Measurements from ENCODE around the gene MYO7A.

The MYO7A gene

GRCh38 chr11:77129069-77129841, 1.2 kb downstream of the MYO7A start:
- no peak for DNase-seq

DNA sequence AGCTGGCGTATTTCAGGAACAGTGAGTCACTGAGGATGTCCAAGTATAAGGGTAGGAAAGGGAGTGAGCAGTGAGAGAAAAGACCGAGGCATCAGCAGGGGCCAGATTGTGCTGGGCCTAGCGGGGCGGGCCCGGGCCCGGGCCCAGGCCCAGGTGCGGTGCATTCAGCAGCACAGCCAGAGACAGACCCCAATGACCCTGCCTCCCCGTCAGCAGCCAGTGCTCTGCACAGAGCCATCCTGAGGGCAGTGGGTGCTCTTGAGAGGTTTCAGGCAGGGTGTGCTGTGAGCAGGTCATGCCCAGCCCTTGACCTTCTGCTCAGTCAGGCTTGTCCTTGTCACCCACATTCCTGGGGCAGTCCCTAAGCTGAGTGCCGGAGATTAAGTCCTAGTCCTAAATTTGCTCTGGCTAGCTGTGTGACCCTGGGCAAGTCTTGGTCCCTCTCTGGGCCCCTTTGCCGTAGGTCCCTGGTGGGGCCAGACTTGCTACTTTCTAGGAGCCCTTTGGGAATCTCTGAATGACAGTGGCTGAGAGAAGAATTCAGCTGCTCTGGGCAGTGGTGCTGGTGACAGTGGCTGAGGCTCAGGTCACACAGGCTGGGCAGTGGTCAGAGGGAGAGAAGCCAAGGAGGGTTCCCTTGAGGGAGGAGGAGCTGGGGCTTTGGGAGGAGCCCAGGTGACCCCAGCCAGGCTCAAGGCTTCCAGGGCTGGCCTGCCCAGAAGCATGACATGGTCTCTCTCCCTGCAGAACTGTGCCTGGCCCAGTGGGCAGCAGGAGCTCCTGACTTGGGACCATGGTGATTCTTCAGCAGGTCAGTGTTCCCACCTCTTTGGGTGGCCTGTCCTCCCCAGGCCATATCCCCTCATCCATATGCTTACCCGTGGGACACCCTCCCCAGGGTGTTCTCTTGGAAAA, 2.1 kb downstream of the MYO7A start:
- DNase-seq: no peak

DNA sequence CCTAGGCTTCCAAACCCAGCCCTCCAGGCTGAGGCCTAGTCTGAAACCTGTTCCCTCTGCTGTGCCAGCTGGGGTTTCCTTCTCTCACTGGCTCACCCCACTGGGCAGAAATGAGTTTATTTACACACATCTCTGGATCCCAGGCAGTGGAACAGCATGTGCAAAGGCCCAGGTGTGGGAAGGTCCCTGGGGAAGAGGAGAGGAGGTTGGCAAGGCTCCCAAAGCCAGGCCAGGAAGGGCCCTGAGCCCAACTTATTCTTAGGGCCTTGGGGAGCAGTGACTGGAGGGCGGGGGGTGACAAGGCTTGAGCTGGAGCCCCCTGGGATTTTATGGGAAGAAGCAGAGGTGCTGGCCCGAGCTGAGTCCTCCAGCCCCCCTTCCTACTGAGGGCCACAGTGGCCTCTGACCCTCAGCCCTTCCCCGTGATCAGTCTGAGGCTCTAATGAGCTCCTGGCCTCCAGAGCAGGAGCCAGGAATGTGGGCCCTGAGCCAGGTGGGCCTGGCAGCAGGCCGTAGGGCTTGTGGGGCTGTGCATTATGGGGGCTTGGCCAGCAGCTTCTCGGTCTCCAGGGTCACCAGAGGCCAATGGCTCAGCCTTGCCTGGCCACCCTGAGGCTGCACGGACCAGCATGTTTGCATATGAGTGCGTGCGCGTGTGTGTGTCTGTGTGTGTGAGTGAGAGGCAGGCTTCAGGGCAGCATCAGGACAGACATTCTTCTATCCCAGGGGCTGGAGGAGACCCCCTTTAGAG, 2.9 kb downstream of the MYO7A start:
- DNase-seq: no peak

DNA sequence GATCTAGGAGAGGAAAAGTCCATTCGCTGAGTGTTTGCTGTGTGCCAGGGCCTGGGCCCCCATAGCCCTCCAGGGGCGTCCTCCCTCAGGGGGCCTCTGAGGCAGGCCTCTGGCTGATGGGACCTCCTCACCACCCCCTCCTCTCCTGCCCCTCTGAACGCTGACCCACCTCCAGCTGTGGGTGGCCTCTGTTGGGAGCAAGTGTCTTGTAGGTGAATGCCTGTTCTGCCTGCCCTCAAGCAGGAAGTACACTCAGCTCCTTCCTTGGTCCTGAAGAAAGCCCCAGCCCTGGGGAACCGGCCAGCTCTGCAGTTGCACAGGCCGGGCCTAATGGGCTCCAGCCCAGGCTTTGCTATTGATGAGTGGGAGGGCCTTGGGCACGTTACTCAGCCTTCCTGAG, 3.5 kb downstream of the MYO7A start:
- DNase-seq: no peak

GRCh38 chr11:77135069-77135468, 7.0 kb downstream of the MYO7A start:
- no peak for DNase-seq

- DNase-seq: no peak
Measured at GRCh38 chr11:77136074-77136473, 8.0 kb downstream of the MYO7A start.

DNA sequence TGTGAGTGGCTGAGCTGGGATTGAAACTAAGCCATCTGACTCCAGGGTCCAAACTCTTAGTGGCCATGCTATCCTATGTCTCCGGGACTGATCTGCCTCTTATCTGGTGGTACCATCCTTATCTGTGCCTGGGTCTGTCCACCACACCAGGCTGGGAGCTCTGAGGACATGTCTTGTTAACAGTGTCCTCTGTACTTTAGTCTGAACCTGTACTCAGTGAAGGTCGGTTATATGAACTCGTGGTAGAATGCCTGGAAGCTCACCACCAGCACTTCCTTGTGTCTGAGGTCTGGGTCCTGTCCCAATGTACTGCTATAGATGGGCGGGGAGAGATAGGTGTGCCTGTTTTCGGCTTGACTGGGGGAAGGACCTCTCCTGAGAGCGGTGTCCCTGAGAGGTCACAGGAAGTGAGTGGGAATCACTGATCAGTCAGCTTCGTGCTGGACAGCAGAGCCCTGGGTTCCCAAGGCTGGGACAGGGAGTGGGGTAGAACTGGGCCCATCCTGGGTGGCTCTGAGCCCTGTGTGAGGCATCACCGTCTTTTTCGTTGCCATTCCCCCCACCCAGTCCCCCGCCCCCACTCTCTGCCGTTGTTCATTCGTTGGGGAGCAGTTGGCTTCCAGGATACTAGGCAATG, 8.9 kb downstream of the MYO7A start:
- DNase-seq: no peak

DNA sequence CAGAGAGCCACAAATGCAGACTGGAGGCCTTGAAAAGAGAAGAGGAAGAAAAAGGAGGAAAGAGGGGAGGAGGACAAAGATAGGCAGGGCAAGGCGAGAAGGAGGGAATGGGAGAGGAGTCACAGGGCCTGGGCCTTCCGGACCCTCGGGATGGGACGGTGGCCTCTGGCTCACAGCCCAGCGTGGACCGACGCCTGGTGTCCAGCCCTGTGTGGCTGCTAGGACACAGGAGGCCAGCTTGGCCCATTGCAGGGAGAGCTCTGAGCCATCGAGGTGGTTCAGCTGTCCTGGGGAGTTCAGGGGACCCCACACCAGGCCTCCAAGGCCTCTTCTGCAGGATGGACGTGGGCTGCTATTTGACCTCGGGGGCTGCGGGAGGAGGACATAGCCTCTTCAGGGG, 9.4 kb downstream of the MYO7A start:
- no peak for DNase-seq

GRCh38 chr11:77138106-77138649, 10.1 kb downstream of the MYO7A start:
- DNase-seq: no peak

- no peak for DNase-seq
Measured at GRCh38 chr11:77139201-77139600, 11.2 kb downstream of the MYO7A start.

- no peak for DNase-seq
Measured at GRCh38 chr11:77140231-77140851, 12.3 kb downstream of the MYO7A start.

- no peak for DNase-seq
Measured at GRCh38 chr11:77141034-77141433, 13.0 kb downstream of the MYO7A start.

DNA sequence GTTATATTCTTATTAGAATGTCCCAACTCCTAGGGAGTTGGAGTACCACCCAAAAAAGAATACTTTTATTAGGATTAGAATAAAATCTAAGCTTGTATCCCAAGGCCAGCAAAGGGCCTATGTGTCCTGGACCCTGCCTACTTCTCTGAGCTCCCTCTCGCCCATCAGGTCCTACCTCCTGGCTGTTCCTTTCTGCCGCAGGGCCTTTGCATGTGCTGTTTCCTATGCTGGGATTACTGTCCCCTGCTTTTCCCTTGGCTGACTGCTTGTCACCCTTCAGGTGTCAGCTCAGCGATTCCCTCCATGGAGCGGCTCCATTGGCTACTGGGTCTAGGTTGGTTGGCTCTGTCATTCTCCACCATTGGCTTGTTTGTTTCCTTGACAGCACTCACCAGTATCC, 13.4 kb downstream of the MYO7A start:
- DNase-seq: no peak

DNA sequence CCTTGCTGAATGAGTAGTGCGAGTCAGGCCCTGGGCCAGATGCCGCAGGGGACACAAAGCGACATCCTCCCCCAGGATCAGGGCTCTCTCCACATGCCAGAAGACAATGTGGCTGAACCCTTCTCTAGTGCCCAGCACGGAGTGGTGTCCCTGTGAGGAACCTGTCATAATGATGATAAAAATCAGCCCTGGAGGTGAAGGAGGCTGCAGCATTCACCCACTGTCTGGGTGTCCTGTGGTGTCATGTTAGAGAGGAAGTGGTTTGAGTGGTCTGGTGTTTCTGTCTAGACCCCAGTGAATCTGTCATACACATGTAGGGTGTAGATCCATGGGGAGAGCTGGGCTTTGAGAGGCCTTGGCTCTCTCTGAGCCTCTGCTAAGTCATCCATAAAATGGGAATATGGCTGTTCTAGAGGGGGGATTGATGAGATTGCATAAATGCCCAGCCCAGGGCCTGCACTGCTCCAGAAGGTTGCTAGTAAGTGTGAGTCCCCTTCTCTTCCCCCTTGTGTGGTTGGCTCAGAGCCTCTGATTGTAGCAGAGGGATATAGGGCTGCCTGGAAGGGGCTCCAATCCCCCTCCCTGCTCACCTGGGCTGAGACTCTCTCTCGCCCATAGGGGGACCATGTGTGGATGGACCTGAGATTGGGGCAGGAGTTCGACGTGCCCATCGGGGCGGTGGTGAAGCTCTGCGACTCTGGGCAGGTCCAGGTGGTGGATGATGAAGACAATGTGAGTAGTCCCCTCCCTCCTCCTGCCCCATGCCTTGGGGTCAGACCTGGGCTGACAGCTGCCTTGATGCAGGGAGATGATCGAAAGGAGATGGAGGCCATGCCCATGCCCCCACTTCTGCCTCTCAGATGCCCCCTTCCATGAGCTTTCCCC, 14.3 kb downstream of the MYO7A start:
- peak; percentile 57 for DNase-seq

- no peak for DNase-seq
Measured at GRCh38 chr11:77143405-77144020, 15.5 kb downstream of the MYO7A start.

DNA sequence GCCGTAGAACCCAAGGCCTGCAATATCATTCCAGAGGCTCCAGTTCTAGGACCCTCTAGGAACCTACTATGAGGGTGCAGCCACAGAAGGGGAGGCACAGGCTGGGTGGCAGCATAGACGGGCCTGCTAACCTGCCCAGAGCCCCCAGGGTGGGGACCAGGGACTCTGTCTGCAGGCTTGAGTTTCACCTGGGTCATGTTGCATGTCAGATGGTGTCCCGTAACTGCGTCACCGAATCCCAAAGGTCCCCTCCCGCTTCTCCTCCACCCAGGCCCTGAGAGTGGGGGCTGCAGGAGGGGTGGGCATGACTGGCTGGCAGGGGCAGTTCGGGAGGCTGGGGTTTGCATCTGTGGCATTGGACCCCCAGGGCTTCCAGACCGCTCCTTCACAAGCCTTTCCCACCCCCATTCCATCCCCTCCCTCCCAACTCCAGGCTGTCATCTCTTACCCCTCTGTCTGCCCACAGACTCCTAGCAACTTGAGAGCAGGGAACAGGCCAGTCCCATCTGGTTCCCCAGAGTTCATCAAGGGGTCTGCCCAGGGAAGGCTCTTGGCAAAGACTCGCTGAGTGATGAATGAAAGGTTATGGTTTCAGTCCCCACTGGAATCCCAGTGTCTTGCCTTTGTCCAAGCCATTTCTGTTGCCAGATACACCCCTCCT, 16.3 kb downstream of the MYO7A start:
- DNase-seq: no peak

- no peak for DNase-seq
Measured at GRCh38 chr11:77144857-77145428, 16.9 kb downstream of the MYO7A start.

GRCh38 chr11:77146261-77147035, 18.4 kb downstream of the MYO7A start:
- DNase-seq: no peak

GRCh38 chr11:77147036-77147315, 18.9 kb downstream of the MYO7A start:
- no peak for DNase-seq
